SK-N-SH (cell line): ENCODE results near the gene TJAP1.

Experiments
- CTCF ChIP-seq: fragments of 200-600 bp; sonication (generic); IDR thresholded peaks from 2 replicates; pipeline ENCODE4 v1.6.1; 2017; ENCODE audit warnings: antibody characterized with exemption, mild to moderate bottlenecking, moderate library complexity
- GABPA ChIP-seq: IDR thresholded peaks from 2 replicates; pipeline ENCODE4 v1.4.0; 2012; ENCODE audit warnings: low read depth, mild to moderate bottlenecking
- GATA2 ChIP-seq: sonication (generic); formaldehyde crosslinking; IDR thresholded peaks from 2 replicates; pipeline ENCODE4 v1.5.0; 2020; ENCODE audit warnings: mild to moderate bottlenecking, missing genetic modification reagents
- MAX ChIP-seq: IDR thresholded peaks from 2 replicates; pipeline ENCODE4 v1.4.0; 2012; ENCODE audit warnings: low read depth
- NFIC ChIP-seq: IDR thresholded peaks from 2 replicates; pipeline ENCODE4 v1.4.0; 2012; ENCODE audit warnings: borderline replicate concordance
- USF2 ChIP-seq: fragments of 150-350 bp; IDR thresholded peaks from 2 replicates; pipeline ENCODE4 v1.6.1; 2017; ENCODE audit warnings: antibody characterized with exemption, low read length, low read depth, borderline replicate concordance

GRCh38 chr6:43477235-43478007, at the start of gene TJAP1:
- TF ChIP-seq CTCF: no peak
- 0 out of 2 replicates have a peak, but pooled peaks have one; percentile 47 for TF ChIP-seq MAX
- TF ChIP-seq USF2: no peak
- TF ChIP-seq GATA2 (CRISPR knock-in tag): 0 out of 2 replicates have a peak, but pooled peaks have one; percentile 14
- TF ChIP-seq NFIC: no peak
- no peak for TF ChIP-seq GABPA
